Type B pancreatic cell (in vitro differentiated cells): ENCODE data around the gene HAUS3. TPM values are rescaled to one million over a fixed set of nuclear protein-coding genes. Genes with fewer than 3 reads are reported as not detected.
"Not testable (repeated sequence)": the region's sequence is repeated elsewhere in the genome, so short reads cannot be mapped to it uniquely, and the experiment has no call there.

Experiments used
- DNase-seq: peaks from one replicate; pipeline ENCODE4 v3.0.0; 2021; ENCODE audit warnings: mixed read lengths; ENCODE audit not compliant: unreplicated experiment; ENCODE audit errors: extremely low spot score
- H3K27ac Mint-ChIP-seq: 2 replicates; pipeline ENCODE4 v1.8.0; 2021; ENCODE audit warnings: mild to moderate bottlenecking, mixed read lengths
- H3K27me3 Mint-ChIP-seq: 2 replicates; pipeline ENCODE4 v1.8.0; 2021; ENCODE audit warnings: mixed read lengths
- H3K36me3 Mint-ChIP-seq: 2 replicates; pipeline ENCODE4 v1.8.0; 2021; ENCODE audit warnings: mixed read lengths
- H3K4me1 Mint-ChIP-seq: one replicate; pipeline ENCODE4 v1.8.0; 2021; ENCODE audit warnings: mixed read lengths; ENCODE audit not compliant: unreplicated experiment
- H3K4me3 Mint-ChIP-seq: 2 replicates; pipeline ENCODE4 v1.8.0; 2021; ENCODE audit warnings: mild to moderate bottlenecking, mixed read lengths
- H3K9me3 Mint-ChIP-seq: 2 replicates; pipeline ENCODE4 v1.8.0; 2021; ENCODE audit warnings: mixed read lengths
- total RNA-seq: library from RNA; stranded (reverse); gene quantifications from 2 replicates; pipeline ENCODE4 v1.2.1, GENCODE V29; 2021; ENCODE audit warnings: low replicate concordance
- TF ChIP-seq, protein P1 (sequence below): fragments of 200-600 bp; sonication (generic); conservative IDR thresholded peaks from 2 replicates; pipeline ENCODE4 v1.5.0; 2021; ENCODE audit warnings: antibody characterized with exemption, mild to moderate bottlenecking

Gene HAUS3
- total RNA-seq, 1 donor from 2014 or later: 19.7 TPM

DNA sequence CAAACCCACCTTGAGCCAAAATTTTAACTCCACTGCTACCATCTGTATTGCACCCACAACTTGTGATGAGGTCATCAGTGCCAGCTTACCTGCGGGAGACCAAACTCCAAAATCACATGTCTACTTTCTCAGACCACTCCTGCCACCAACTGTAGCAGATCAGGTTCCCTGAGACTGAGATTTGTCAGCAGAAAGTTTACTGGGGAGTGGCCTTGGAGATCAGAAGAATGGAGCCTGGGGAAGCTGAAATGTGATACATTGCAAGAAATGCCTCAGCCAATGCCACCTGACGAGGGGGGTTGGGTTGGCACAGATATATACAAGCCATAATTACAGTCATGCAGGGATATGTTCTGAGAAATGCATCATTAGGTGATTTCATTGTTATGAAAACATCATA, 19.1 kb downstream of the HAUS3 start:
- Mint-ChIP-seq H3K4me1 (peaks cover 13% of the 10 kb centered on the region), H3K27me3 (no peaks in the 10 kb centered on the region), H3K27ac (peak overlapping the region; percentile 76), H3K4me3 (no peak overlapping the region), H3K9me3 (no peaks in the 10 kb centered on the region), H3K36me3 (no peaks in the 10 kb centered on the region)
- DNase-seq: no peak
- TF ChIP-seq, protein P1, sequence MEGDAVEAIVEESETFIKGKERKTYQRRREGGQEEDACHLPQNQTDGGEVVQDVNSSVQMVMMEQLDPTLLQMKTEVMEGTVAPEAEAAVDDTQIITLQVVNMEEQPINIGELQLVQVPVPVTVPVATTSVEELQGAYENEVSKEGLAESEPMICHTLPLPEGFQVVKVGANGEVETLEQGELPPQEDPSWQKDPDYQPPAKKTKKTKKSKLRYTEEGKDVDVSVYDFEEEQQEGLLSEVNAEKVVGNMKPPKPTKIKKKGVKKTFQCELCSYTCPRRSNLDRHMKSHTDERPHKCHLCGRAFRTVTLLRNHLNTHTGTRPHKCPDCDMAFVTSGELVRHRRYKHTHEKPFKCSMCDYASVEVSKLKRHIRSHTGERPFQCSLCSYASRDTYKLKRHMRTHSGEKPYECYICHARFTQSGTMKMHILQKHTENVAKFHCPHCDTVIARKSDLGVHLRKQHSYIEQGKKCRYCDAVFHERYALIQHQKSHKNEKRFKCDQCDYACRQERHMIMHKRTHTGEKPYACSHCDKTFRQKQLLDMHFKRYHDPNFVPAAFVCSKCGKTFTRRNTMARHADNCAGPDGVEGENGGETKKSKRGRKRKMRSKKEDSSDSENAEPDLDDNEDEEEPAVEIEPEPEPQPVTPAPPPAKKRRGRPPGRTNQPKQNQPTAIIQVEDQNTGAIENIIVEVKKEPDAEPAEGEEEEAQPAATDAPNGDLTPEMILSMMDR: no peak

DNA sequence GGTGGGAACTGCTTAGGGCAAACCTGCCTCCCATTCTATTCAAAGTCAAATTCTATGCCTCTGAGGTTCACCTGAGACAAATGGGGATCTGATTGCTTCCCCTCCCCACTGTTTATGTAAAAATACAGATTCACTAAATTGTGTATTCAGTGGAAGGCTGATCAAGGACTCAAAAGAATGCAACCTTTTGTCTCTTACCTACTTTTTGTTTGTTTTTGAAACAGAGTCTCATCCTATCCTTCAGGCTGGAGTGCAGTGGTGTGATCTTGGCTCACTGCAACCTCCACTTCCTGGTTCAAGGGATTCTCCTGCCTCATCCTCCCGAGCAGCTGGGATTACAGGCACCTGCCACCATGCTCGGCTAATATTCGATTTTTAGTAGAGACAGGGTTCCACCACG, 20.5 kb downstream of the HAUS3 start:
- not testable (repeated sequence) for H3K27ac Mint-ChIP-seq, H3K4me3 Mint-ChIP-seq, H3K36me3 Mint-ChIP-seq, H3K9me3 Mint-ChIP-seq, DNase-seq, H3K27me3 Mint-ChIP-seq
- H3K4me1 Mint-ChIP-seq: peaks cover 13% of the 10 kb centered on the region

GRCh38 chr4:2220016-2220630, 21.8 kb downstream of the HAUS3 start:
- Mint-ChIP-seq H3K9me3 (no peaks in the 10 kb centered on the region), H3K36me3 (no peaks in the 10 kb centered on the region), H3K27ac (no peak overlapping the region), H3K4me3 (no peak overlapping the region), H3K27me3 (no peaks in the 10 kb centered on the region), H3K4me1 (peaks cover 13% of the 10 kb centered on the region)
- TF ChIP-seq, protein P1: peak; percentile 89
- peak; percentile 79 for DNase-seq

GRCh38 chr4:2219233-2219760, 22.6 kb downstream of the HAUS3 start:
- no peaks in the 10 kb centered on the region for H3K27me3 Mint-ChIP-seq
- H3K4me1 Mint-ChIP-seq: peaks cover 13% of the 10 kb centered on the region
- no peaks in the 10 kb centered on the region for H3K9me3 Mint-ChIP-seq
- H3K36me3 Mint-ChIP-seq: no peaks in the 10 kb centered on the region
- no peak overlapping the region for H3K4me3 Mint-ChIP-seq
- TF ChIP-seq, protein P1: no peak
- no peak overlapping the region for H3K27ac Mint-ChIP-seq
- no peak for DNase-seq

GRCh38 chr4:2218436-2218835, 23.5 kb downstream of the HAUS3 start:
- no peak overlapping the region for H3K4me3 Mint-ChIP-seq

DNA sequence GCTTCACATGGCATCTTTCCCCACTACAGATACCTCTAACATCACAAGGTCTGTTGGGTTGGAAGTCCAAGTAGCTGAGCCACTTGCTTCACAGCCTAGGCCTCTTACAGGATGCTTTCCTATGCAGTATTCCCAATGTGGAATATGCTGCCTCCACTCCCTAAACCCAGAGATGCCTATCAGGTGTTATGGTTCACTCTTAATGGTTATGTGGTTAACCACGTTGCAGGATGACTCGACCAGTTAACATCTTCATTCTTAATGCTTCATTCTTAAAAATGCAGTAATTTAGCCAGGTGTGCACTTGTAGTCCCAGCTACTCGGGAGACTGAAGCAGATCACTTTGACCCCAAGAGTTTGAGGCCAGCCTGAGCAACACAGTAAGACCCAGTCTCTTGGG, 24.2 kb downstream of the HAUS3 start:
- no peaks in the 10 kb centered on the region for H3K36me3 Mint-ChIP-seq
- H3K27ac Mint-ChIP-seq: no peak overlapping the region
- peaks cover 9% of the 10 kb centered on the region for H3K4me1 Mint-ChIP-seq
- no peaks in the 10 kb centered on the region for H3K27me3 Mint-ChIP-seq
- no peaks in the 10 kb centered on the region for H3K9me3 Mint-ChIP-seq
- DNase-seq: no peak
- no peak overlapping the region for H3K4me3 Mint-ChIP-seq
- TF ChIP-seq, protein P1: no peak

More at GRCh38 chr4:2218436-2218835, 23.5 kb downstream of the HAUS3 start:
- Mint-ChIP-seq H3K36me3 (no peaks in the 10 kb centered on the region), H3K27me3 (no peaks in the 10 kb centered on the region), H3K4me1 (peaks cover 13% of the 10 kb centered on the region), H3K9me3 (no peaks in the 10 kb centered on the region), H3K27ac (no peak overlapping the region)
- no peak for DNase-seq
- TF ChIP-seq, protein P1: no peak
